Hepatocyte (in vitro differentiated cells): ENCODE data around the gene N4BP3. TPM values are rescaled to one million over a fixed set of nuclear protein-coding genes. Genes with fewer than 3 reads are reported as not detected.

Source experiments
- DNase-seq: peaks from one replicate; pipeline ENCODE4 v3.0.0-alpha.2; 2016; ENCODE audit warnings: low spot score
- H2AFZ ChIP-seq: fragments of 200-600 bp; sonication (generic); 2 replicates; pipeline ENCODE4 v1.6.0; 2016; ENCODE audit warnings: antibody characterized with exemption, mild to moderate bottlenecking
- H3K27ac ChIP-seq: fragments of 200-600 bp; sonication (generic); 2 replicates; pipeline ENCODE4 v1.5.1; 2016; ENCODE audit warnings: mild to moderate bottlenecking
- H3K27me3 ChIP-seq: fragments of 200-600 bp; sonication (generic); 2 replicates; pipeline ENCODE4 v1.6.1; 2016
- H3K36me3 ChIP-seq: fragments of 200-600 bp; sonication (generic); replicated peaks from 2 replicates; pipeline ENCODE4 v1.5.1; 2016; ENCODE audit warnings: low read depth; ENCODE audit not compliant: insufficient read depth
- H3K4me1 ChIP-seq: fragments of 200-600 bp; sonication (generic); 2 replicates; pipeline ENCODE4 v1.5.1; 2016; ENCODE audit warnings: mild to moderate bottlenecking, moderate library complexity; ENCODE audit not compliant: insufficient read depth
- H3K4me2 ChIP-seq: fragments of 200-600 bp; sonication (generic); 2 replicates; pipeline ENCODE4 v1.6.0; 2016
- H3K4me3 ChIP-seq: fragments of 200-600 bp; sonication (generic); 2 replicates; pipeline ENCODE4 v1.5.1; 2016; ENCODE audit warnings: mild to moderate bottlenecking
- H3K79me2 ChIP-seq: fragments of 200-600 bp; sonication (generic); 2 replicates; pipeline ENCODE4 v1.6.0; 2017; ENCODE audit warnings: mild to moderate bottlenecking
- H3K9me2 ChIP-seq: fragments of 200-600 bp; sonication (generic); replicated peaks from 2 replicates; pipeline ENCODE4 v1.6.0; 2017; ENCODE audit warnings: mild to moderate bottlenecking; ENCODE audit not compliant: insufficient read depth
- H3K9me3 ChIP-seq: fragments of 200-600 bp; sonication (generic); 2 replicates; pipeline ENCODE4 v1.5.1; 2016; ENCODE audit warnings: low read depth, mild to moderate bottlenecking
- H4K20me1 ChIP-seq: fragments of 200-600 bp; sonication (generic); 2 replicates; pipeline ENCODE4 v1.6.0; 2016; ENCODE audit warnings: mild to moderate bottlenecking; ENCODE audit not compliant: insufficient read depth, poor library complexity, severe bottlenecking
- CTCF ChIP-seq: fragments of 200-600 bp; sonication (generic); IDR thresholded peaks from 2 replicates; pipeline ENCODE4 v1.5.1; 2016; ENCODE audit warnings: antibody characterized with exemption, mild to moderate bottlenecking; ENCODE audit not compliant: poor library complexity
- EZH2 ChIP-seq: fragments of 200-600 bp; sonication (generic); IDR thresholded peaks from 2 replicates; pipeline ENCODE4 v1.6.1; 2016; ENCODE audit warnings: antibody characterized with exemption, mild to moderate bottlenecking, borderline replicate concordance
- EZH2phosphoT487 ChIP-seq: fragments of 200-600 bp; sonication (generic); IDR thresholded peaks from one replicate; pipeline ENCODE4 v1.6.1; 2018; ENCODE audit warnings: antibody characterized with exemption, mild to moderate bottlenecking, low read depth, moderate library complexity; ENCODE audit not compliant: unreplicated experiment, severe bottlenecking
- WGBS: methylation state at CpG from one replicate; pipeline ENCODE4 v1.1.6; 2016; ENCODE audit warnings: low lambda C conversion rate; ENCODE audit errors: missing lambda C conversion rate; 5-methylcytosine and 5-hydroxymethylcytosine counted together
- polyA plus RNA-seq: library from polyadenylated mRNA; unstranded; fragments of >200 nt; fragmentation: Nextera tagmentation; extraction: Ambion mirVana; gene quantifications from 2 replicates; pipeline ENCODE4 v1.2.1, GENCODE V29; 2016
- total RNA-seq: library from RNA; depleted of rRNA; stranded (reverse); fragments of >200 nt; gene quantifications from 2 replicates; pipeline ENCODE4 v1.2.3, GENCODE V29; 2014

The N4BP3 gene
- total and polyA plus RNA-seq, 2 experiments from 2014 or later: 1.6 to 2.3 TPM

GRCh38 chr5:178143901-178144300, 30.6 kb downstream of the N4BP3 start:
- no peak overlapping the region for H3K4me3 ChIP-seq
- H3K27ac ChIP-seq: no peak overlapping the region
- WGBS: 96% methylated on average over 10 of the region's 10 CpGs
- H3K4me2 ChIP-seq: no peak overlapping the region
- no peaks in the 10 kb centered on the region for H3K9me3 ChIP-seq
- DNase-seq: no peak
- TF ChIP-seq EZH2phosphoT487 (no peak), CTCF (no peak), EZH2 (no peak)
- H3K36me3 ChIP-seq: no peaks in the 10 kb centered on the region
- no peaks in the 10 kb centered on the region for H3K4me1 ChIP-seq
- H3K79me2 ChIP-seq: no peaks in the 10 kb centered on the region
- no peaks in the 10 kb centered on the region for H3K9me2 ChIP-seq
- no peaks in the 10 kb centered on the region for H3K27me3 ChIP-seq
- H4K20me1 ChIP-seq: no peaks in the 10 kb centered on the region
- no peak overlapping the region for H2AFZ ChIP-seq

- Histone ChIP-seq H3K4me3 (no peak overlapping the region), H3K4me2 (no peak overlapping the region)
These were observed 32.9 kb downstream of the N4BP3 start for GRCh38 chr5:178145965-178146820.

GRCh38 chr5:178147406-178147805, 34.1 kb downstream of the N4BP3 start:
- TF ChIP-seq EZH2phosphoT487: no peak
- TF ChIP-seq CTCF: no peak
- no peak for TF ChIP-seq EZH2
- Histone ChIP-seq H4K20me1 (no peaks in the 10 kb centered on the region), H3K27ac (no peak overlapping the region), H3K9me3 (no peaks in the 10 kb centered on the region), H3K36me3 (no peaks in the 10 kb centered on the region), H3K4me2 (no peak overlapping the region), H3K79me2 (peaks cover 4% of the 10 kb centered on the region), H3K4me1 (no peaks in the 10 kb centered on the region), H3K27me3 (no peaks in the 10 kb centered on the region), H3K4me3 (no peak overlapping the region), H2AFZ (no peak overlapping the region), H3K9me2 (no peaks in the 10 kb centered on the region)
- 84% methylated on average over 15 of the region's 15 CpGs for WGBS
- no peak for DNase-seq

More at GRCh38 chr5:178145965-178146820, 32.9 kb downstream of the N4BP3 start:
- Histone ChIP-seq H3K79me2 (no peaks in the 10 kb centered on the region), H3K9me3 (no peaks in the 10 kb centered on the region), H3K27me3 (no peaks in the 10 kb centered on the region), H3K4me1 (no peaks in the 10 kb centered on the region), H3K27ac (no peak overlapping the region), H2AFZ (no peak overlapping the region), H4K20me1 (no peaks in the 10 kb centered on the region), H3K9me2 (no peaks in the 10 kb centered on the region), H3K36me3 (no peaks in the 10 kb centered on the region)
- DNase-seq: peak; percentile 82
- TF ChIP-seq EZH2 (no peak), CTCF (peak; percentile 68), EZH2phosphoT487 (no peak)
- WGBS: 58% methylated on average over 14 of the region's 14 CpGs
